UCSD-AML1 (cell line): ENCODE results near the gene ENPP1.
A peak's percentile ranks its signal among the peaks of the same experiment; 100 is the strongest.

ENCODE experiments used
- DNase-seq: peaks from one replicate; lab custom pipeline; 2025; ENCODE audit not compliant: unreplicated experiment; lab: John Stamatoyannopoulos, UW

Gene ENPP1

GRCh38 chr6:131807644-131808459, at the start of gene ENPP1:
Gene ENPP1, plus strand, starts transcription at chr6:131808020. Its CDS starts 16 bp downstream, at chr6:131808036.
- peak; percentile 28 for DNase-seq

- no peak for DNase-seq
These were observed 48.9 kb upstream of the ENPP1 start for GRCh38 chr6:131758920-131759319.

- DNase-seq, result no peak
These were observed 46.6 kb upstream of the ENPP1 start for GRCh38 chr6:131761060-131761761.

- DNase-seq, result no peak
These were observed 46.1 kb upstream of the ENPP1 start for GRCh38 chr6:131761762-131762067.

GRCh38 chr6:131762984-131763383, 44.8 kb upstream of the ENPP1 start:
- DNase-seq, result no peak

- no peak for DNase-seq
These were observed 44.1 kb upstream of the ENPP1 start for GRCh38 chr6:131763749-131764148.

GRCh38 chr6:131764350-131764749, 43.5 kb upstream of the ENPP1 start:
- DNase-seq, result no peak

GRCh38 chr6:131765081-131765803, 42.6 kb upstream of the ENPP1 start:
- DNase-seq, result no peak

GRCh38 chr6:131765804-131766135, 42.0 kb upstream of the ENPP1 start:
- no peak for DNase-seq

GRCh38 chr6:131766631-131767030, 41.2 kb upstream of the ENPP1 start:
- DNase-seq, result no peak

- DNase-seq, result no peak
These were observed 38.9 kb upstream of the ENPP1 start for GRCh38 chr6:131768964-131769363.

- no peak for DNase-seq
These were observed 38.3 kb upstream of the ENPP1 start for GRCh38 chr6:131769385-131770141.

GRCh38 chr6:131770776-131771175, 37.0 kb upstream of the ENPP1 start:
- no peak for DNase-seq

- no peak for DNase-seq
These were observed 34.4 kb upstream of the ENPP1 start for GRCh38 chr6:131773284-131773950.

- DNase-seq, result no peak
These were observed 31.9 kb upstream of the ENPP1 start for GRCh38 chr6:131775886-131776285.

- no peak for DNase-seq
These were observed 30.8 kb upstream of the ENPP1 start for GRCh38 chr6:131776985-131777384.

GRCh38 chr6:131778169-131778568, 29.7 kb upstream of the ENPP1 start:
- DNase-seq, result no peak

- DNase-seq, result no peak
These were observed 28.5 kb upstream of the ENPP1 start for GRCh38 chr6:131779304-131779703.

- no peak for DNase-seq
These were observed 27.2 kb upstream of the ENPP1 start for GRCh38 chr6:131780600-131780999.

GRCh38 chr6:131781687-131782086, 26.1 kb upstream of the ENPP1 start:
- DNase-seq, result no peak

GRCh38 chr6:131782764-131783163, 25.1 kb upstream of the ENPP1 start:
- DNase-seq, result no peak
